DMS53 treated with DMSO at 0.1 percent for 48 hours (cell line): ENCODE data around the gene TNK1.
A peak's percentile ranks its signal among the peaks of the same experiment; 100 is the strongest.
"Not testable (repeated sequence)": the region's sequence is repeated elsewhere in the genome, so short reads cannot be mapped to it uniquely, and the experiment has no call there.

Experiments used
- DNase-seq: peaks from one replicate; lab custom pipeline; 2025; ENCODE audit not compliant: unreplicated experiment; lab: John Stamatoyannopoulos, UW

Gene TNK1

GRCh38 chr17:7355053-7355452 is 25.8 kb upstream of the TNK1 start, which contains the start of gene TMEM95:
TMEM95 (plus strand) TSS chr17:7355156; CDS start chr17:7355205, 49 bp downstream.
- no peak for DNase-seq

- no peak for DNase-seq
Measured at GRCh38 chr17:7355573-7355972, 25.3 kb upstream of the TNK1 start.

- DNase-seq = peak; percentile 85
Measured at GRCh38 chr17:7356072-7356549, 24.8 kb upstream of the TNK1 start.

- DNase-seq = no peak
Measured at GRCh38 chr17:7356756-7357155, 24.1 kb upstream of the TNK1 start.

- DNase-seq = no peak
Measured at GRCh38 chr17:7357381-7357780, 23.5 kb upstream of the TNK1 start.

- DNase-seq = no peak
Measured at GRCh38 chr17:7361906-7362305, 19.0 kb upstream of the TNK1 start.

DNA sequence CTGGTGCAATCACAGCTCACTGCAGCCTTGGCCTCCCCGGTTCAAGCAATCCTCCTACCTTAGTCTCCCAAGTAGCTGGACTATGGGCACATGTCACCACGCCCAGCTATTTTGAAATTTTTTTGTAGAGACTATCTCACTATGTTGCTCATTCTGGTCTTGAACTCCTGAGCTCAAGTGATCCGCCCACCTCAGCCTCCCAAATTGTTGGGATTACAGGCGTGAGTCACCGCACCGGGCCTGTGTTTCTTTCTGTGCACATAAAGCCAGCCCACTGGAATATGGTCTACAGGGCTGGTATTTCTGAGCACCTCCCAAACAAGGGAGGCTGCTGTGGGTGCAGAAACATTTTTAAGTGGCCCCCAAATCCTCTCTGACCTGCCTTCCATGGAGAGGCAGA is 17.6 kb upstream of the TNK1 start:
- no peak for DNase-seq

- DNase-seq = not testable (repeated sequence)
Measured at GRCh38 chr17:7365963-7366362, 14.9 kb upstream of the TNK1 start.

GRCh38 chr17:7367083-7367482 is 13.8 kb upstream of the TNK1 start:
- no peak for DNase-seq

GRCh38 chr17:7367918-7368598 is 12.8 kb upstream of the TNK1 start:
- no peak for DNase-seq

- not testable (repeated sequence) for DNase-seq
Measured at GRCh38 chr17:7368599-7368994, 12.3 kb upstream of the TNK1 start.

- DNase-seq = no peak
Measured at GRCh38 chr17:7369825-7370224, 11.1 kb upstream of the TNK1 start.

GRCh38 chr17:7370853-7371252 is 10.0 kb upstream of the TNK1 start:
- DNase-seq = no peak

GRCh38 chr17:7374353-7374752 is 6.5 kb upstream of the TNK1 start:
- no peak for DNase-seq

GRCh38 chr17:7379134-7379533 is 1.8 kb upstream of the TNK1 start:
- no peak for DNase-seq

- DNase-seq = no peak
Measured at GRCh38 chr17:7380321-7380720, 568 bp upstream of the TNK1 start.

DNA sequence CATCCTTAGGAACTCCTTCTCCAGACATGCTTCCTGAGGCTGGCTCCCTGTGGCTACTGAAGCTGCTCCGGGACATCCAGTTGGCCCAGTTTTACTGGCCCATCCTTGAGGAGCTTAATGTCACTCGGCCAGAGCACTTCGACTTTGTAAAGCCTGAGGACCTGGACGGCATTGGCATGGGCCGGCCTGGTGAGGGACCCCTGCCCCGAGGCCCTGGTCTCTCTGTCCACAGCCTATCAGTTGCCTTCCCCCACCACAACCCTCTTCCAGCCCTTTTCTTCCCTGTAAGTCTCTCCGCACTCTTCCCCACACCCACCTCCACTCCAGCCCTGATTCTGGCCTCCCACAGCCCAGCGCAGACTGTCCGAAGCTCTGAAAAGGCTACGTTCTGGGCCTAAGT is 2.0 kb downstream of the TNK1 start:
- DNase-seq = no peak

- no peak for DNase-seq
Measured at GRCh38 chr17:7383371-7383741, 2.5 kb downstream of the TNK1 start.

DNA sequence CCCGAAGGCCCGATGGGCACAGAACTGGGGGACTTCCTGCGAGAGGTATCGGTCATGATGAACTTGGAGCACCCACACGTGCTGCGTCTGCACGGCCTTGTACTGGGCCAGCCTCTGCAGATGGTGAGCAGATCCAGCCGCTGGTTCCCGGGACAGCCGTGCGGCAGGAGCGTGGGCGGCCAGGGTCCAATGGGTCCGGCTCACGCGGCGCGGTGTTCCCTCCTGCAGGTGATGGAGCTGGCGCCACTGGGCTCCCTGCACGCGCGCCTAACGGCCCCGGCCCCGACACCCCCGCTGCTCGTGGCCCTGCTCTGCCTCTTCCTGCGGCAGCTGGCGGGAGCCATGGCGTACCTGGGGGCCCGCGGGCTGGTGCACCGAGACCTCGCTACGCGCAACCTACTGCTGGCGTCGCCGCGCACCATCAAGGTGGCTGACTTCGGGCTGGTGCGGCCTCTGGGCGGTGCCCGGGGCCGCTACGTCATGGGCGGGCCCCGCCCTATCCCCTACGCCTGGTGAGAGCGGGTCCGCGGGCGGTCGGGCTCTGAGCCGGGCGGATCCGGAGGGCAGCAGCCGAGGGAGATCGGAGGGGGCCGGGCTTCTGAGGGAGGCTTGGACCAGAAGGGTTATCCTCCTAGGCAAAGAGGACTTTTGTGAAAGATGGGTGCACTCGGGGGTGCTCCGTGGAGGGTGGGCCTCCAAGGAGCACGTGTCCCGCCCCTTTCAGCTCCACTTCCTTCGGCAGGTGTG is 3.0 kb downstream of the TNK1 start:
- DNase-seq = no peak

- no peak for DNase-seq
Measured at GRCh38 chr17:7384489-7385081, 3.7 kb downstream of the TNK1 start.

- DNase-seq = no peak
Measured at GRCh38 chr17:7388856-7389255, 8.0 kb downstream of the TNK1 start.
